ENCODE data around the gene CFH. TPM values are rescaled to one million over a fixed set of nuclear protein-coding genes. Genes with fewer than 3 reads are reported as not detected.

Gene CFH
- total RNA-seq, 4 donors from 2014 or later = 164 to 268 (median 248) TPM

GRCh38 chr1:196717868-196718267 lies 66.0 kb downstream of the CFH start:
- WGBS, 2 donors = 81 to 84% methylated on average over 2 of the region's 2 CpGs
- peaks cover 0 to 7% (median 0%) of the 10 kb centered on the region in 3 donors for H3K36me3 ChIP-seq

DNA sequence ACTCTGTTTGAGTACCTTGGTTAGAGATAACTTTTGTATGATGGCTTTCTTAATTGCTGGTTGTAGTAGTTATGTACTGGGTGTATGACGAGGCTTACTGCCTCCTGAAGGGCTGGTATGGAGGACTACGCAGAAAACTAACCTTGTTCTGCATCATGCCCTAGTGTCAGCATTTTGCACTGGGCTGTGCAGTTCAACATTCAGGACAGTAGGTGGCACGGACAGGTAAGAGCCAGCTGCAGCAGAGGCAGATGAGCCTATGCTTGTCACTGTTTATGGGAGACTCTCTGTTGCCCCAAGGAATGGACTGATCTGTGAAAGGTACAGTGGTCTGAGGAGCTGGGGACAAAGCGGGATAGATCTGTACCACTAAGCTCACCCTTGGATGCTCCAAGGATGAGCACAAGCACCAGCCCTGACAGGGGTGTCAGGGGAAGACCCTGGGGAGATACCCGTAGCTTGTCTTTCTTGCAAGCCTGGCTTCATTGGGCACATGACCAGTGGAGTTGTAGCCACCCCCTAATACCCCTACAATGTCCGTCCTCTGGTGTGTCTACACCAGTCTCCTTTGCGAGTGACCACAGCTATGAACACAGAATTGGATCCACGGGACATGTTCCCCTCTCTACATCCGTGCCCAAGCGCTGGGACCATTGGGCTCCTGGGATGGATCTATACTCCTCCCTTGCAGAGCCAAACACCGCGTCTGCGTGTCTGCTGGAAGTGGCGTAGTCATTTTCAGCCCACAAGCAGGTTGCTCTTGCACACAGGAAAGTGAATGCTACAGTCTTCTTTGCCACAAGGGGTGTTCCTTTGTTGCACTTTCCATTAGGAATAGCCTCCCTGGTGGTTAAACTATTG lies 71.7 kb downstream of the CFH start:
- TF ChIP-seq EP300 (IDR thresholded peaks at IDR 0.05) (no peak), POLR2A (IDR thresholded peaks at IDR 0.05) (no peak)
- TF ChIP-seq, protein P1, sequence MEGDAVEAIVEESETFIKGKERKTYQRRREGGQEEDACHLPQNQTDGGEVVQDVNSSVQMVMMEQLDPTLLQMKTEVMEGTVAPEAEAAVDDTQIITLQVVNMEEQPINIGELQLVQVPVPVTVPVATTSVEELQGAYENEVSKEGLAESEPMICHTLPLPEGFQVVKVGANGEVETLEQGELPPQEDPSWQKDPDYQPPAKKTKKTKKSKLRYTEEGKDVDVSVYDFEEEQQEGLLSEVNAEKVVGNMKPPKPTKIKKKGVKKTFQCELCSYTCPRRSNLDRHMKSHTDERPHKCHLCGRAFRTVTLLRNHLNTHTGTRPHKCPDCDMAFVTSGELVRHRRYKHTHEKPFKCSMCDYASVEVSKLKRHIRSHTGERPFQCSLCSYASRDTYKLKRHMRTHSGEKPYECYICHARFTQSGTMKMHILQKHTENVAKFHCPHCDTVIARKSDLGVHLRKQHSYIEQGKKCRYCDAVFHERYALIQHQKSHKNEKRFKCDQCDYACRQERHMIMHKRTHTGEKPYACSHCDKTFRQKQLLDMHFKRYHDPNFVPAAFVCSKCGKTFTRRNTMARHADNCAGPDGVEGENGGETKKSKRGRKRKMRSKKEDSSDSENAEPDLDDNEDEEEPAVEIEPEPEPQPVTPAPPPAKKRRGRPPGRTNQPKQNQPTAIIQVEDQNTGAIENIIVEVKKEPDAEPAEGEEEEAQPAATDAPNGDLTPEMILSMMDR (IDR thresholded peaks at IDR 0.05) = peak in 1 of 5 experiments; percentile 12
- WGBS, 2 donors = 80 to 89% methylated on average over 14 of the region's 14 CpGs
- DNase-seq (ENCODE audit: low spot score in 2 of 2) = peak in 1 of 2 donors; percentile 13

More at GRCh38 chr1:196717868-196718267, 66.0 kb downstream of the CFH start:
- no peak overlapping the region for H3K4me3 ChIP-seq
- no peaks in the 10 kb centered on the region for H3K9me3 ChIP-seq
- no peak overlapping the region for H3K27ac ChIP-seq
- TF ChIP-seq EP300 (IDR thresholded peaks at IDR 0.05) = no peak
- no peak for TF ChIP-seq POLR2A (IDR thresholded peaks at IDR 0.05)
- TF ChIP-seq, protein P1 (IDR thresholded peaks at IDR 0.05) = no peak
- DNase-seq (ENCODE audit: low spot score in 2 of 2) = no peak
- no peaks in the 10 kb centered on the region for H3K27me3 ChIP-seq
- H3K4me1 ChIP-seq = no peaks in the 10 kb centered on the region

DNA sequence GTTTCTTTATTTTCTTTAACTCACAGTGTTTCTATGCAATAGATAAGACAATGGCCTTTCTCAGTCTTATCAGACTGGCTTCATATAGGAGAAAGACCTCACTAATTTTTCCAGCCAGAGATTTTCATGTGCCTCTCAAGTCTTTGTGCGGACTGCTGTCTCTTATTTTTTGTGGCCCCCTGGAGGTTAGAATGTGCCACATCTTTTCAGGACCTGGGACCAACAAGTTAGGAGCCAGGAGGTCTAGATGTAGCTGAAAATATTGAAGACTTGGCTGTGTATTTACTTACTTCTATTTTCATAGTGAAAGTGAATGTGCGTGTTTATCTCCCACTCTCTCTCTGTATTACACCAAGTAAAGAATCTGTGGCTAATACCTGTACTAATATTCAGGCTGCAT lies 80.7 kb downstream of the CFH start:
- Histone ChIP-seq H3K27ac (no peak overlapping the region), H3K4me3 (no peak overlapping the region), H3K27me3 (no peaks in the 10 kb centered on the region), H3K36me3 (peaks cover 0 to 35% (median 0%) of the 10 kb centered on the region in 3 donors), H3K4me1 (no peaks in the 10 kb centered on the region), H3K9me3 (peaks cover 0 to 6% (median 0%) of the 10 kb centered on the region in 4 donors)
- 94 to 95% methylated on average over 2 of the region's 2 CpGs for WGBS, 2 donors
- TF ChIP-seq EP300 (IDR thresholded peaks at IDR 0.05) = no peak
- TF ChIP-seq, protein P1 (IDR thresholded peaks at IDR 0.05) = no peak
- no peak for TF ChIP-seq POLR2A (IDR thresholded peaks at IDR 0.05)
- DNase-seq (ENCODE audit: low spot score in 2 of 2) = no peak

More for the DNA sequence above, 71.7 kb downstream of the CFH start:
- Histone ChIP-seq H3K4me3 (no peak overlapping the region), H3K4me1 (no peaks in the 10 kb centered on the region), H3K9me3 (no peaks in the 10 kb centered on the region), H3K36me3 (peaks cover 0 to 13% (median 0%) of the 10 kb centered on the region in 3 donors), H3K27ac (no peak overlapping the region), H3K27me3 (no peaks in the 10 kb centered on the region)

DNA sequence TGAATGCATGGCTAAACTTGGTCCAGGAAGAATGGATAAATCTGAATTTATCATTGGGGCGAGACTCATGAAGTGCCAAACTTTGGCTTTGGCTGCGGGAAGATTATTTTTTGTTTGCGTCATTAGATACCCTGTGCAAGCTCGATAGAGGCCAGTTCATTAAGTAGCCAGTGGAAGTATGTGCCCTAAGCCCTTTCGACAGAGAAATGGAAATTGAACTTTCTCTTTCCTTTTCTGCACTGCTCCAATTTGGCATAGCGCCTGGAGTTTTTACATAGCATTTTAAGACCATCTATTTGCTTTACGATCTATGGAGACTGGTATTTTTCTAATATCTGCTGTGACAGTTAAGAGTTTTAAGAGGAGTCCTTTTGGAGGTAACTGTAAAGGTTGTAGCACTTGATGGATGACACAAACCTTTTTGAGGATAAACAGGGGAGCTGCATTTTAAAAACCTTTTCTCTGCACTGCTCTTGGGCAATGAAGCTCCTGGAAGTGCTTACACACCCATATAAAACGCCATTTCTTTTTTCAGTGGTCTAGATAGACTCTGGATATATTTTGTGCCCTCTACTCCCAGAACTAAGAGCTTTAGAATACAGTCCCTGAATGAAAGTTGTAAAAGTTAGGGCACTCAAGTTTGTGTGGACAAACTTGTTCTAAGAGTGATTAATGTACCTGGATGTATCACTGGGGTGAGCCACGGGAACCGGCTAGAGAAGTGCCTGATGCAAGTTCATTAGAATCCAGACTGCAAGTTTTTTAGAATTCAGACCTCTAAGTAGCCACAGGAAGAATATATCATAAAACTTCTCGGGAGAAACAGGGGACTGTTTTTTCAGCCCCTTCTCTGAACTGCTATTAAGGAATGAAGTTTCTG lies 81.5 kb downstream of the CFH start:
- 83 to 85% methylated on average over 11 of the region's 11 CpGs for WGBS, 2 donors
- Histone ChIP-seq H3K4me1 (no peaks in the 10 kb centered on the region), H3K36me3 (peaks cover 0 to 40% (median 0%) of the 10 kb centered on the region in 3 donors), H3K27ac (no peak overlapping the region), H3K27me3 (no peaks in the 10 kb centered on the region), H3K9me3 (peaks cover 0 to 7% (median 0%) of the 10 kb centered on the region in 4 donors), H3K4me3 (no peak overlapping the region)
- DNase-seq (ENCODE audit: low spot score in 2 of 2) = no peak
- no peak for TF ChIP-seq EP300 (IDR thresholded peaks at IDR 0.05)
- TF ChIP-seq, protein P1 (IDR thresholded peaks at IDR 0.05) = no peak
- TF ChIP-seq POLR2A (IDR thresholded peaks at IDR 0.05) = no peak
